Mesodermal cell (in vitro differentiated cells): ENCODE results near the gene TSC22D1.
"Not testable (repeated sequence)": the region's sequence is repeated elsewhere in the genome, so short reads cannot be mapped to it uniquely, and the experiment has no call there.

Experiments used
- H3K27ac ChIP-seq: 2 replicates; pipeline ENCODE4 v1.7.0; 2013; ENCODE audit warnings: mild to moderate bottlenecking, low read depth, low read length, moderate library complexity; ENCODE audit not compliant: severe bottlenecking
- H3K36me3 ChIP-seq: 2 replicates; pipeline ENCODE4 v1.7.1; 2013; ENCODE audit warnings: mild to moderate bottlenecking, low read length, moderate library complexity; ENCODE audit not compliant: control insufficient read depth, insufficient read depth
- H3K4me1 ChIP-seq: one replicate; pipeline ENCODE4 v1.7.1; 2013; ENCODE audit warnings: mild to moderate bottlenecking, low read length; ENCODE audit not compliant: insufficient read depth, control insufficient read depth, poor library complexity, severe bottlenecking
- H3K4me3 ChIP-seq: 2 replicates; pipeline ENCODE4 v1.7.0; 2013; ENCODE audit warnings: low read length, control low read depth, mild to moderate bottlenecking; ENCODE audit not compliant: insufficient read depth, poor library complexity, severe bottlenecking; ENCODE audit errors: extremely low read depth
- H3K9me3 ChIP-seq: 2 replicates; pipeline ENCODE4 v1.7.1; 2013; ENCODE audit warnings: mild to moderate bottlenecking, low read length, moderate library complexity; ENCODE audit not compliant: control insufficient read depth
- WGBS, 2 experiments: methylation state at CpG; one replicate each; pipeline ENCODE4 v1.1.5; 2013; ENCODE audit warnings: missing lambda C conversion rate in 2 of 2; ENCODE audit not compliant: insufficient coverage in 2 of 2; 5-methylcytosine and 5-hydroxymethylcytosine counted together

TSC22D1 gene

GRCh38 chr13:44542361-44542760, 33.8 kb downstream of the TSC22D1 start:
- Histone ChIP-seq H3K4me3 (no peak overlapping the region), H3K27ac (no peak overlapping the region), H3K36me3 (no peaks in the 10 kb centered on the region), H3K4me1 (no peaks in the 10 kb centered on the region), H3K9me3 (no peaks in the 10 kb centered on the region)
- WGBS, 2 experiments, result 100% methylated on average over 1 of the region's 3 CpGs; no CpG with 5 or more reads in 1 of the 2 experiments

GRCh38 chr13:44541601-44542000, 34.5 kb downstream of the TSC22D1 start:
- no peaks in the 10 kb centered on the region for H3K9me3 ChIP-seq
- no peaks in the 10 kb centered on the region for H3K4me1 ChIP-seq
- no peak overlapping the region for H3K4me3 ChIP-seq
- H3K27ac ChIP-seq, result no peak overlapping the region
- H3K36me3 ChIP-seq, result no peaks in the 10 kb centered on the region
- WGBS, 2 experiments, result no CpG with 5 or more reads among the region's 1 CpG

- Histone ChIP-seq H3K4me3 (no peak overlapping the region), H3K4me1 (no peaks in the 10 kb centered on the region), H3K9me3 (no peaks in the 10 kb centered on the region), H3K27ac (no peak overlapping the region), H3K36me3 (no peaks in the 10 kb centered on the region)
- WGBS, 2 experiments, result 100% methylated on average over 1 to 2 of the region's 4 CpGs
Observed at GRCh38 chr13:44540761-44541434, 35.2 kb downstream of the TSC22D1 start.

GRCh38 chr13:44537248-44537647, 38.9 kb downstream of the TSC22D1 start:
- no peaks in the 10 kb centered on the region for H3K36me3 ChIP-seq
- WGBS, 2 experiments, result no CpG with 5 or more reads among the region's 2 CpGs
- H3K9me3 ChIP-seq, result no peaks in the 10 kb centered on the region
- no peak overlapping the region for H3K4me3 ChIP-seq
- H3K27ac ChIP-seq, result no peak overlapping the region
- H3K4me1 ChIP-seq, result no peaks in the 10 kb centered on the region

- no peak overlapping the region for H3K4me3 ChIP-seq
- H3K9me3 ChIP-seq, result no peaks in the 10 kb centered on the region
- no peaks in the 10 kb centered on the region for H3K36me3 ChIP-seq
- H3K4me1 ChIP-seq, result peaks cover 8% of the 10 kb centered on the region
- peak overlapping the region; percentile 69 for H3K27ac ChIP-seq
- 86 to 96% methylated on average over 3 of the region's 4 CpGs for whole genome bisulfite sequencing, 2 experiments
Observed at GRCh38 chr13:44523146-44524015, 52.7 kb downstream of the TSC22D1 start.

GRCh38 chr13:44519642-44520041, 56.5 kb downstream of the TSC22D1 start:
- Histone ChIP-seq H3K36me3 (no peaks in the 10 kb centered on the region), H3K4me3 (no peak overlapping the region), H3K4me1 (peaks cover 8% of the 10 kb centered on the region), H3K9me3 (no peaks in the 10 kb centered on the region), H3K27ac (no peak overlapping the region)
- 93 to 96% methylated on average over 1 to 2 of the region's 3 CpGs for WGBS, 2 experiments

GRCh38 chr13:44516771-44517170, 59.4 kb downstream of the TSC22D1 start:
- WGBS, 2 experiments, result 80% methylated on average over 1 of the region's 2 CpGs; no CpG with 5 or more reads in 1 of the 2 experiments
- H3K9me3 ChIP-seq, result no peaks in the 10 kb centered on the region

GRCh38 chr13:44514278-44514677, 61.9 kb downstream of the TSC22D1 start:
- H3K4me1 ChIP-seq, result no peaks in the 10 kb centered on the region
- H3K27ac ChIP-seq, result no peak overlapping the region
- H3K4me3 ChIP-seq, result no peak overlapping the region
- 83 to 100% methylated on average over 2 to 3 of the region's 6 CpGs for WGBS, 2 experiments
- H3K36me3 ChIP-seq, result peaks cover 6% of the 10 kb centered on the region
- H3K9me3 ChIP-seq, result no peaks in the 10 kb centered on the region

More at GRCh38 chr13:44516771-44517170, 59.4 kb downstream of the TSC22D1 start:
- Histone ChIP-seq H3K4me1 (no peaks in the 10 kb centered on the region), H3K27ac (no peak overlapping the region), H3K36me3 (peaks cover 5% of the 10 kb centered on the region), H3K4me3 (no peak overlapping the region)

GRCh38 chr13:44509853-44510252, 66.3 kb downstream of the TSC22D1 start:
- H3K27ac ChIP-seq, H3K4me3 ChIP-seq, H3K4me1 ChIP-seq, H3K36me3 ChIP-seq, H3K9me3 ChIP-seq: not testable (repeated sequence)
- whole genome bisulfite sequencing, 2 experiments, result 68 to 96% methylated on average over 5 to 6 of the region's 6 CpGs

GRCh38 chr13:44508562-44509077, 67.5 kb downstream of the TSC22D1 start:
- Histone ChIP-seq H3K36me3 (peaks cover 6% of the 10 kb centered on the region), H3K27ac (no peak overlapping the region), H3K4me1 (no peaks in the 10 kb centered on the region), H3K9me3 (no peaks in the 10 kb centered on the region), H3K4me3 (no peak overlapping the region)
- WGBS, 2 experiments, result 63 to 100% methylated on average over 1 to 2 of the region's 3 CpGs
